Measurements from ENCODE around the gene GATA3. TPM values are rescaled to one million over a fixed set of nuclear protein-coding genes. Genes with fewer than 3 reads are reported as not detected.

Gene GATA3
- total RNA-seq, 1 donor from 2014 or later, result 0.83 TPM

- DNase-seq (no peak), ATAC-seq (ENCODE audit: poor library complexity) (no peak)
- intact Hi-C loops (cut with DNase I), result no loop called here
These were observed 21.1 kb downstream of the GATA3 start for GRCh38 chr10:8075282-8076260.

- ATAC-seq (ENCODE audit: poor library complexity) (no peak), DNase-seq (no peak)
- intact Hi-C loops (cut with DNase I), result no loop called here
These were observed 22.4 kb downstream of the GATA3 start for GRCh38 chr10:8076933-8077332.

GRCh38 chr10:8078027-8078426 lies 23.5 kb downstream of the GATA3 start:
- intact Hi-C loops (cut with DNase I), result no loop called here
- DNase-seq (no peak), ATAC-seq (ENCODE audit: poor library complexity) (no peak)

- intact Hi-C loops (cut with DNase I), result no loop called here
- ATAC-seq (ENCODE audit: poor library complexity), result no peak
- DNase-seq, result no peak
These were observed 24.6 kb downstream of the GATA3 start for GRCh38 chr10:8079126-8079525.

GRCh38 chr10:8084799-8085198 lies 30.3 kb downstream of the GATA3 start:
- intact Hi-C loops (cut with DNase I), result no loop called here
- no peak for ATAC-seq (ENCODE audit: poor library complexity)

GRCh38 chr10:8085251-8085650 lies 30.8 kb downstream of the GATA3 start:
- ATAC-seq (ENCODE audit: poor library complexity) (no peak), DNase-seq (no peak)
- intact Hi-C loops (cut with DNase I), result no loop called here

More at GRCh38 chr10:8084799-8085198, 30.3 kb downstream of the GATA3 start:
- no peak for DNase-seq

GRCh38 chr10:8086315-8086714 lies 31.8 kb downstream of the GATA3 start:
- ATAC-seq (ENCODE audit: poor library complexity) (no peak), DNase-seq (no peak)
- intact Hi-C loops (cut with DNase I), result no loop called here

- DNase-seq, result no peak
- intact Hi-C loops (cut with DNase I), result no loop called here
- ATAC-seq (ENCODE audit: poor library complexity), result no peak
These were observed 34.0 kb downstream of the GATA3 start for GRCh38 chr10:8088504-8088903.

GRCh38 chr10:8092428-8092827 lies 37.9 kb downstream of the GATA3 start:
- DNase-seq, result no peak
- ATAC-seq (ENCODE audit: poor library complexity), result no peak
- intact Hi-C loops (cut with DNase I), result no loop called here

GRCh38 chr10:8095959-8096358 lies 41.5 kb downstream of the GATA3 start:
- no peak for ATAC-seq (ENCODE audit: poor library complexity)
- intact Hi-C loops (cut with DNase I), result no loop called here
- DNase-seq, result no peak

- intact Hi-C loops (cut with DNase I), result no loop called here
- no peak for DNase-seq
- ATAC-seq (ENCODE audit: poor library complexity), result no peak
These were observed 42.4 kb downstream of the GATA3 start for GRCh38 chr10:8096931-8097330.

GRCh38 chr10:8100366-8100765 lies 45.9 kb downstream of the GATA3 start:
- intact Hi-C loops (cut with DNase I), result no loop called here
- ATAC-seq (ENCODE audit: poor library complexity), result no peak
- no peak for DNase-seq

- ATAC-seq (ENCODE audit: poor library complexity) (no peak), DNase-seq (no peak)
- intact Hi-C loops (cut with DNase I), result no loop called here
These were observed 48.4 kb downstream of the GATA3 start for GRCh38 chr10:8102708-8103401.

GRCh38 chr10:8103543-8103942 lies 49.1 kb downstream of the GATA3 start:
- intact Hi-C loops (cut with DNase I), result no loop called here
- no peak for ATAC-seq (ENCODE audit: poor library complexity)
- DNase-seq, result no peak

GRCh38 chr10:8104005-8104404 lies 49.5 kb downstream of the GATA3 start:
- ATAC-seq (ENCODE audit: poor library complexity) (no peak), DNase-seq (no peak)
- intact Hi-C loops (cut with DNase I), result no loop called here

GRCh38 chr10:8104721-8105120 lies 50.2 kb downstream of the GATA3 start:
- intact Hi-C loops (cut with DNase I), result no loop called here
- ATAC-seq (ENCODE audit: poor library complexity), result no peak
- DNase-seq, result no peak

- DNase-seq (no peak), ATAC-seq (ENCODE audit: poor library complexity) (no peak)
- intact Hi-C loops (cut with DNase I), result no loop called here
These were observed 51.4 kb downstream of the GATA3 start for GRCh38 chr10:8105932-8106331.

GRCh38 chr10:8112230-8112905 lies 57.9 kb downstream of the GATA3 start:
- no peak for DNase-seq
- no peak for ATAC-seq (ENCODE audit: poor library complexity)
- intact Hi-C loops (cut with DNase I), result no loop called here

- ATAC-seq (ENCODE audit: poor library complexity) (no peak), DNase-seq (no peak)
- intact Hi-C loops (cut with DNase I), result no loop called here
These were observed 58.5 kb downstream of the GATA3 start for GRCh38 chr10:8112942-8113442.

Data from Right ventricle myocardium superior (tissue), 1 donor.